Osteoblast (primary cell): ENCODE results near the gene KMT5B. TPM values are rescaled to one million over a fixed set of nuclear protein-coding genes. Genes with fewer than 3 reads are reported as not detected.
A peak's percentile ranks its signal among the peaks of the same experiment; 100 is the strongest.

Experiments
- DNase-seq: peaks from one replicate; pipeline ENCODE4 v3.0.0; 2011; ENCODE audit warnings: low spot score, mixed read lengths; ENCODE audit not compliant: insufficient read length; ENCODE audit errors: missing footprints
- H2AFZ ChIP-seq: 2 replicates; pipeline ENCODE4 v1.6.0; 2011; ENCODE audit warnings: mild to moderate bottlenecking, low read length
- H3K27ac ChIP-seq: 2 replicates; pipeline ENCODE4 v1.5.1; 2011; ENCODE audit warnings: mild to moderate bottlenecking, low read depth, low read length, moderate library complexity
- H3K27me3 ChIP-seq: 2 replicates; pipeline ENCODE4 v1.6.0; 2012; ENCODE audit warnings: mild to moderate bottlenecking, control low read depth, inconsistent platforms, low read length, moderate library complexity; ENCODE audit not compliant: insufficient read depth
- H3K36me3 ChIP-seq: 2 replicates; pipeline ENCODE4 v1.5.1; 2011; ENCODE audit warnings: mild to moderate bottlenecking, low read length, control low read depth, moderate library complexity; ENCODE audit not compliant: insufficient read depth
- H3K4me1 ChIP-seq: 2 replicates; pipeline ENCODE4 v1.5.1; 2011; ENCODE audit warnings: mild to moderate bottlenecking, low read length, control low read depth, moderate library complexity; ENCODE audit not compliant: insufficient read depth
- H3K4me2 ChIP-seq: 2 replicates; pipeline ENCODE4 v1.6.0; 2011; ENCODE audit warnings: mild to moderate bottlenecking, low read length; ENCODE audit not compliant: insufficient read depth
- H3K4me3 ChIP-seq: fragments of 200-600 bp; sonication (generic); 3 replicates; pipeline ENCODE4 v1.5.1; 2012; ENCODE audit warnings: mild to moderate bottlenecking, low read length, inconsistent platforms; ENCODE audit not compliant: insufficient read depth
- H3K79me2 ChIP-seq: 2 replicates; pipeline ENCODE4 v1.6.0; 2012; ENCODE audit warnings: mild to moderate bottlenecking, low read length, control low read depth, inconsistent platforms; ENCODE audit not compliant: insufficient read depth
- H3K9me3 ChIP-seq: 2 replicates; pipeline ENCODE4 v1.5.1; 2011; ENCODE audit warnings: low read depth, low read length, control low read depth
- H4K20me1 ChIP-seq: 2 replicates; pipeline ENCODE4 v1.6.0; 2012; ENCODE audit warnings: mild to moderate bottlenecking, low read length, control low read depth; ENCODE audit not compliant: insufficient read depth
- CTCF ChIP-seq: IDR thresholded peaks from 2 replicates; pipeline ENCODE4 v1.5.1; 2011; ENCODE audit warnings: mild to moderate bottlenecking, low read depth, low read length, moderate library complexity; ENCODE audit errors: extremely low read depth
- total RNA-seq: library from RNA; depleted of rRNA; stranded (reverse); fragments of >200 nt; gene quantifications from 2 replicates; pipeline ENCODE4 v1.2.3, GENCODE V29; 2012

The KMT5B gene
- total RNA-seq, 1 donor, result 27.1 TPM

DNA sequence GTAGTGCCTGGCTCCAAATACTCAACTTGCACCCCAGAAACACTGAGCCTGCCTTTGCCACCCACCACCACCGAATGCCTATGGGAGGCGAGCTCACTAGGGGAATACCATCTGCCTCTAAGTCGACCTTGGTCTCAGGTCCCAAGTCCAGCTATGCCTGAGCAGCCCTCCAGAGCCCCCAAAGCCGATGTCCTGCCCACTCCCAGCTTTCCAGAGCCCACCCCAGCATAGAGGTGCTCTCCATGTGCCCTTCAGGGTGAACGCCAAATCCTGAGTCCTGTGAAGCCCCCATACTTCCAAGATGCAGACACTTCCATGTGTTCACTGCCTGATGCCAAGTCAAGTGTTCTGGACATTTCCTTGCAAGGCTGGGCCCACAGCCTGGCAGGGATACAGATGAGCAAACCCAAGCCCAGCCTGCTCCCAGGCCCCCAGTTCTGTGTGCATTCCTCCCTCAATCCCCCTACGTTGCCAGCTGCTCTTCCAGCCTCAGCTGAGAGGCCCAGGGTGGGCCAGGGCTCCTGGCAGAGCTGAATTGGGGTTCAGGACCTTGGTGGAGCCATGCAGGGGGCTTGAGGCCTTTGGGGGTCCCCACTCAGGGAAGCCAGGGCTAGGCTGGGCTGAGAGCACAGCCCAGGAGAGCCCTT lies 2.6 kb upstream of the KMT5B start:
- Histone ChIP-seq H3K36me3 (no peaks in the 10 kb centered on the region), H2AFZ (no peak overlapping the region), H3K79me2 (peaks cover 20% of the 10 kb centered on the region), H4K20me1 (peaks cover 19% of the 10 kb centered on the region), H3K4me2 (no peak overlapping the region), H3K27ac (no peak overlapping the region), H3K4me1 (peaks cover 10% of the 10 kb centered on the region), H3K27me3 (peaks cover 4% of the 10 kb centered on the region), H3K9me3 (no peaks in the 10 kb centered on the region), H3K4me3 (no peak overlapping the region)
- peak; percentile 70 for DNase-seq
- no peak for TF ChIP-seq CTCF

- no peak for TF ChIP-seq CTCF
- Histone ChIP-seq H3K79me2 (peaks cover 26% of the 10 kb centered on the region), H3K4me2 (no peak overlapping the region), H3K4me1 (peaks cover 10% of the 10 kb centered on the region), H4K20me1 (peaks cover 24% of the 10 kb centered on the region), H3K9me3 (no peaks in the 10 kb centered on the region), H3K4me3 (no peak overlapping the region), H3K27ac (no peak overlapping the region), H3K27me3 (peaks cover 4% of the 10 kb centered on the region), H2AFZ (no peak overlapping the region), H3K36me3 (no peaks in the 10 kb centered on the region)
- DNase-seq, result no peak
Observed at GRCh38 chr11:68215087-68215445, 2.0 kb upstream of the KMT5B start.

DNA sequence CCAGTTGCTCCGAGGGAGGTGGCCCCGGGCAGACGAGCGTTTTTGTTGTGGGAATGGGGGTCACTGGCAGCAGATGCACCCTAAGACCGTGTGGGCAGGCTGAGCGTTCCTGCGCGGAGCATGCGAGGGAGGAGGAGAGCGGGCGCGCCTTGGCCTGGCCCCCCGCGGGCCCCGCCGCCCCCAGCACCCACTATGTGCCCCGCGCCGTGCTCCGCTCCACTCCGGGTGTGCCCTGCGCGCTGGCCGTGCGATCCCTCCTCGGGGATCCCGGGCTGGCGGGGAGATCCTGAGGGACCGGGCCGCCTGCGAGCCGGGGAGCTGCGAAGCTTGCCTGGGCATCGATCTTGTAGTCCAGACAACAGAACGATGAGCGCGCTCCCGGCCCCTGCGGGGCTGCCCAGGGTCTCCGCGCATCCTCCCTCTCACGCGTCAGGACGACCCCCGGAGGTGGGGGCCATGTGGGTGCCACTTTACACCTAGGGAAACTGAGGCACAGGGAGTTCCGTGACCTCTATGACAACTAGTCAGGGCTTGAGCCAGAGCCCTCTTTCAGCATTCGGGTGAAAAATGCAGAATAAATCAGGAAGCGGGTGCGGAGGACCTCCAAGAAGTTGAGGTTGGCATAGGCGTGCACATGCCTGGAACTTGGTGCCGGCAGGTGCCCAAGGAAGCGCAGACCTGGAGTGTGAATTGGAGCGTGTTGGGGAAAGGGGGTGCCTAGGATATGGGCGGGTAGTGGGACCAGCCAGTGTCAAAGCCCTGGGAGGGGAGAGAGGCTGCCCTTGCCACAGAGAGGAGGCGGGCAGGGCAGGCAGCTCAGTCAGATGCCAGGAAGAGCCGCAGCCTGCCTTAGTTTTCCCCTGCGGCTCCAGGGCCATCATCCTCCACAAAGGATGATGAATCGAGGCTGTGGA lies 1.3 kb upstream of the KMT5B start:
- no peaks in the 10 kb centered on the region for H3K36me3 ChIP-seq
- peaks cover 13% of the 10 kb centered on the region for H3K4me1 ChIP-seq
- no peak for TF ChIP-seq CTCF
- peaks cover 4% of the 10 kb centered on the region for H3K27me3 ChIP-seq
- H3K9me3 ChIP-seq, result no peaks in the 10 kb centered on the region
- peak overlapping the region; percentile 82 for H3K27ac ChIP-seq
- peaks cover 30% of the 10 kb centered on the region for H3K79me2 ChIP-seq
- H3K4me3 ChIP-seq, result peak overlapping the region; percentile 82
- DNase-seq, result peak; percentile 74
- peak overlapping the region; percentile 86 for H3K4me2 ChIP-seq
- peaks cover 31% of the 10 kb centered on the region for H4K20me1 ChIP-seq
- H2AFZ ChIP-seq, result peak overlapping the region; percentile 78

DNA sequence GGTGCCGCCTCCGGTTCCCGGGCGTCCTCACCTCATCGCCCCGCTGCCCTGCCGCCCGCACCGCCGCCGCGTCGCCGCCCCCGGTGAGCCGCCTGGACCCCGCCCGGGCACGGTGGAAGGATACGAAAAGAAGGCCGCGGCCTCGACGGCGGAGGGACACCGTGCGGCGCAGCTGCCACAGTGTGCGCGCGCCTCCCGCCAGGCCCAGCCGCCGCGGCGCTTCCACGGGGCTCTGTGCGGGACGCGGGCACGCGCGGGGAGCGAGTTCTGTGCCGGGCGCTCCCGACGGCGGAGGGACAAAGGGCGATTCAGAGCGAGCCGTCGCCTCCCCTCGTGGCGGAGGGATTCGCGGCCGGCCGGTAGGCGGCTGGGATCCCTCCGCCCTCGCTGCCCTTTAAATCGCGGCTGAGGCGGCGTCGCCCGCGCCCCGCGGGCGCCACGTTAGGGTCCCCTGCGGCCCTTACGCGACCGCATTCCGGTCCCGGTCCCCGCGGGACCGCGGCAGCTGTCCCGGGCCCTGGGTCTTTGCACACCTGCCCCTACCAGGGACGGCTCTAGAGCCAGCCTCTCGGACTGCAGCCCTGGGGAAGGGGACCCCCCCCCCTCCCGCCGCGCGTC lies 568 bp upstream of the KMT5B start:
- Histone ChIP-seq H3K79me2 (peaks cover 37% of the 10 kb centered on the region), H3K27ac (peak overlapping the region; percentile 82), H2AFZ (peak overlapping the region; percentile 78), H3K36me3 (no peaks in the 10 kb centered on the region), H4K20me1 (peaks cover 39% of the 10 kb centered on the region), H3K4me2 (peak overlapping the region; percentile 86), H3K9me3 (no peaks in the 10 kb centered on the region), H3K4me1 (peaks cover 16% of the 10 kb centered on the region), H3K4me3 (peak overlapping the region; percentile 82), H3K27me3 (peaks cover 4% of the 10 kb centered on the region)
- peak; percentile 98 for DNase-seq
- TF ChIP-seq CTCF, result no peak
